Ishikawa (cell line): ENCODE results near the gene KCNK6.

Experiments
- CEBPB ChIP-seq: IDR thresholded peaks from 2 replicates; pipeline ENCODE4 v1.6.1; 2012
- CREB1 ChIP-seq: IDR thresholded peaks from 2 replicates; pipeline ENCODE4 v1.6.1; 2012; ENCODE audit warnings: low read depth
- EGR1 ChIP-seq: IDR thresholded peaks from 2 replicates; pipeline ENCODE4 v1.6.1; 2012
- EP300 ChIP-seq: IDR thresholded peaks from 2 replicates; pipeline ENCODE4 v1.6.1; 2012; ENCODE audit warnings: borderline replicate concordance
- MAX ChIP-seq: IDR thresholded peaks from 2 replicates; pipeline ENCODE4 v1.6.1; 2012
- RAD21 ChIP-seq: IDR thresholded peaks from 2 replicates; pipeline ENCODE4 v1.6.1; 2012; ENCODE audit warnings: low read depth
- TAF1 ChIP-seq: IDR thresholded peaks from 2 replicates; pipeline ENCODE4 v1.6.1; 2012; ENCODE audit warnings: low read depth, mild to moderate bottlenecking
- TCF12 ChIP-seq: IDR thresholded peaks from 2 replicates; pipeline ENCODE4 v1.6.1; 2012; ENCODE audit warnings: low read depth
- TEAD4 ChIP-seq: IDR thresholded peaks from 2 replicates; pipeline ENCODE4 v1.6.1; 2012
- USF1 ChIP-seq: IDR thresholded peaks from 2 replicates; pipeline ENCODE4 v1.6.1; 2012
- YY1 ChIP-seq: IDR thresholded peaks from 2 replicates; pipeline ENCODE4 v1.6.1; 2012; ENCODE audit warnings: low read depth
- ZBTB7A ChIP-seq: IDR thresholded peaks from 2 replicates; pipeline ENCODE4 v1.6.1; 2012; ENCODE audit warnings: low read depth
- TF ChIP-seq, protein P1 (sequence below): IDR thresholded peaks from 2 replicates; pipeline ENCODE4 v1.6.1; 2012; ENCODE audit warnings: low read depth, mild to moderate bottlenecking

DNA sequence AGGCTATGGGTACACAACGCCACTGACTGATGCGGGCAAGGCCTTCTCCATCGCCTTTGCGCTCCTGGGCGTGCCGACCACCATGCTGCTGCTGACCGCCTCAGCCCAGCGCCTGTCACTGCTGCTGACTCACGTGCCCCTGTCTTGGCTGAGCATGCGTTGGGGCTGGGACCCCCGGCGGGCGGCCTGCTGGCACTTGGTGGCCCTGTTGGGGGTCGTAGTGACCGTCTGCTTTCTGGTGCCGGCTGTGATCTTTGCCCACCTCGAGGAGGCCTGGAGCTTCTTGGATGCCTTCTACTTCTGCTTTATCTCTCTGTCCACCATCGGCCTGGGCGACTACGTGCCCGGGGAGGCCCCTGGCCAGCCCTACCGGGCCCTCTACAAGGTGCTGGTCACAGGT lies 6.9 kb downstream of the KCNK6 start:
- TF ChIP-seq RAD21, result no peak
- no peak for TF ChIP-seq CEBPB
- TF ChIP-seq TCF12, result no peak
- TF ChIP-seq EP300, result no peak
- TF ChIP-seq, protein P1, sequence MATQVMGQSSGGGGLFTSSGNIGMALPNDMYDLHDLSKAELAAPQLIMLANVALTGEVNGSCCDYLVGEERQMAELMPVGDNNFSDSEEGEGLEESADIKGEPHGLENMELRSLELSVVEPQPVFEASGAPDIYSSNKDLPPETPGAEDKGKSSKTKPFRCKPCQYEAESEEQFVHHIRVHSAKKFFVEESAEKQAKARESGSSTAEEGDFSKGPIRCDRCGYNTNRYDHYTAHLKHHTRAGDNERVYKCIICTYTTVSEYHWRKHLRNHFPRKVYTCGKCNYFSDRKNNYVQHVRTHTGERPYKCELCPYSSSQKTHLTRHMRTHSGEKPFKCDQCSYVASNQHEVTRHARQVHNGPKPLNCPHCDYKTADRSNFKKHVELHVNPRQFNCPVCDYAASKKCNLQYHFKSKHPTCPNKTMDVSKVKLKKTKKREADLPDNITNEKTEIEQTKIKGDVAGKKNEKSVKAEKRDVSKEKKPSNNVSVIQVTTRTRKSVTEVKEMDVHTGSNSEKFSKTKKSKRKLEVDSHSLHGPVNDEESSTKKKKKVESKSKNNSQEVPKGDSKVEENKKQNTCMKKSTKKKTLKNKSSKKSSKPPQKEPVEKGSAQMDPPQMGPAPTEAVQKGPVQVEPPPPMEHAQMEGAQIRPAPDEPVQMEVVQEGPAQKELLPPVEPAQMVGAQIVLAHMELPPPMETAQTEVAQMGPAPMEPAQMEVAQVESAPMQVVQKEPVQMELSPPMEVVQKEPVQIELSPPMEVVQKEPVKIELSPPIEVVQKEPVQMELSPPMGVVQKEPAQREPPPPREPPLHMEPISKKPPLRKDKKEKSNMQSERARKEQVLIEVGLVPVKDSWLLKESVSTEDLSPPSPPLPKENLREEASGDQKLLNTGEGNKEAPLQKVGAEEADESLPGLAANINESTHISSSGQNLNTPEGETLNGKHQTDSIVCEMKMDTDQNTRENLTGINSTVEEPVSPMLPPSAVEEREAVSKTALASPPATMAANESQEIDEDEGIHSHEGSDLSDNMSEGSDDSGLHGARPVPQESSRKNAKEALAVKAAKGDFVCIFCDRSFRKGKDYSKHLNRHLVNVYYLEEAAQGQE, result no peak
- no peak for TF ChIP-seq TEAD4
- TF ChIP-seq MAX, result no peak
- no peak for TF ChIP-seq EGR1
- TF ChIP-seq TAF1, result no peak
- no peak for TF ChIP-seq USF1
- TF ChIP-seq ZBTB7A, result no peak
- TF ChIP-seq CREB1, result no peak
- no peak for TF ChIP-seq YY1
